DMS53 treated with DMSO at 0.1 percent for 48 hours (cell line): Measurements from ENCODE around the gene NSD1.
"Not testable (repeated sequence)": the region's sequence is repeated elsewhere in the genome, so short reads cannot be mapped to it uniquely, and the experiment has no call there.

Experiments used
- DNase-seq: peaks from one replicate; lab custom pipeline; 2025; ENCODE audit not compliant: unreplicated experiment; lab: John Stamatoyannopoulos, UW

The NSD1 gene

GRCh38 chr5:177222269-177222668, 88.7 kb downstream of the NSD1 start:
- no peak for DNase-seq

GRCh38 chr5:177225798-177226197, 92.2 kb downstream of the NSD1 start:
- no peak for DNase-seq

- no peak for DNase-seq
Measured at GRCh38 chr5:177226860-177227259, 93.3 kb downstream of the NSD1 start.

- DNase-seq, result no peak
Measured at GRCh38 chr5:177228751-177229150, 95.2 kb downstream of the NSD1 start.

GRCh38 chr5:177230660-177231059, 97.1 kb downstream of the NSD1 start:
- no peak for DNase-seq

GRCh38 chr5:177231479-177232250, 98.1 kb downstream of the NSD1 start:
- DNase-seq, result no peak

- DNase-seq, result no peak
Measured at GRCh38 chr5:177232358-177232757, 98.8 kb downstream of the NSD1 start.

GRCh38 chr5:177232761-177233160, 99.2 kb downstream of the NSD1 start:
- DNase-seq, result no peak

GRCh38 chr5:177233206-177233605, 99.6 kb downstream of the NSD1 start:
- DNase-seq, result no peak

GRCh38 chr5:177233802-177234201, 100.2 kb downstream of the NSD1 start:
- DNase-seq, result no peak

- no peak for DNase-seq
Measured at GRCh38 chr5:177234841-177235240, 101.3 kb downstream of the NSD1 start.

- no peak for DNase-seq
Measured at GRCh38 chr5:177241768-177242167, 108.2 kb downstream of the NSD1 start.

GRCh38 chr5:177242304-177242703, 108.7 kb downstream of the NSD1 start:
- no peak for DNase-seq

GRCh38 chr5:177249761-177250537, 116.4 kb downstream of the NSD1 start:
- no peak for DNase-seq

GRCh38 chr5:177253252-177253651, 119.7 kb downstream of the NSD1 start:
- DNase-seq, result no peak

GRCh38 chr5:177256296-177256695, 122.7 kb downstream of the NSD1 start:
- DNase-seq, result no peak

- DNase-seq, result not testable (repeated sequence)
Measured at GRCh38 chr5:177258711-177259110, 125.1 kb downstream of the NSD1 start.

- DNase-seq, result no peak
Measured at GRCh38 chr5:177260961-177261360, 127.4 kb downstream of the NSD1 start.

- no peak for DNase-seq
Measured at GRCh38 chr5:177261510-177261909, 127.9 kb downstream of the NSD1 start.

GRCh38 chr5:177264178-177264577, 130.6 kb downstream of the NSD1 start:
- DNase-seq, result no peak

GRCh38 chr5:177265395-177265794, 131.8 kb downstream of the NSD1 start:
- no peak for DNase-seq

GRCh38 chr5:177269232-177269895, 135.8 kb downstream of the NSD1 start:
- DNase-seq, result no peak
